Activated T-helper 1 cell treated with anti-CD3 and anti-CD28 coated beads, Interleukin-2, amount 50 U/mL, for 16 hours (primary cell): ENCODE measurements around the gene ARL3.
A peak's percentile ranks its signal among the peaks of the same experiment; 100 is the strongest.

Source experiments
- DNase-seq, 2 donors: peaks; one replicate each; pipeline ENCODE4 v3.0.0-alpha.2; 2020; ENCODE audit warnings: low read depth in 1 of 2, low spot score in 1 of 2

ARL3 gene

GRCh38 chr10:102641880-102642735 is 72.1 kb downstream of the ARL3 start:
- DNase-seq = peak; percentile 95 to 98

DNA sequence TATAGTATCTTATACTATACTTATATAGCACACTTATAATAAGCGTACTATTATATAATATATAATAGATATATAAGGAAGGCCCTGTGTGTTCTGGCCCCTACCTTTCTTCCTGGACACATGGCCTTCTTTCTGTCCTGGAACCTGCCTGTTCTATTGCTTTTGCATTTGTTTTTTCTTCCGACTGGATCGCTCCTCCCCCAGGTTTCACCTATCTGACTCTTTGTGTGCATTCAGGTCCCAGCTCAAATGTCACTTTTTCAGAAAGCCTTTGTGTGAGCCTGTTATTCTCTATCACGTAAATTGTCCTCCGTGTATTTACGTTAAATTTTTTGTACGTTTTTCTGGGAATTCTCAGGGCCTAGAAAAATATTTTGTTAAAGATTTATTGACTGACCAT is 72.8 kb downstream of the ARL3 start:
- DNase-seq = no peak

GRCh38 chr10:102639537-102639936 is 74.7 kb downstream of the ARL3 start:
- no peak for DNase-seq

- no peak for DNase-seq
Measured at GRCh38 chr10:102635377-102635776, 78.8 kb downstream of the ARL3 start.

- DNase-seq = no peak
Measured at GRCh38 chr10:102634686-102635085, 79.5 kb downstream of the ARL3 start.

GRCh38 chr10:102633848-102634247 is 80.3 kb downstream of the ARL3 start:
- DNase-seq = no peak

DNA sequence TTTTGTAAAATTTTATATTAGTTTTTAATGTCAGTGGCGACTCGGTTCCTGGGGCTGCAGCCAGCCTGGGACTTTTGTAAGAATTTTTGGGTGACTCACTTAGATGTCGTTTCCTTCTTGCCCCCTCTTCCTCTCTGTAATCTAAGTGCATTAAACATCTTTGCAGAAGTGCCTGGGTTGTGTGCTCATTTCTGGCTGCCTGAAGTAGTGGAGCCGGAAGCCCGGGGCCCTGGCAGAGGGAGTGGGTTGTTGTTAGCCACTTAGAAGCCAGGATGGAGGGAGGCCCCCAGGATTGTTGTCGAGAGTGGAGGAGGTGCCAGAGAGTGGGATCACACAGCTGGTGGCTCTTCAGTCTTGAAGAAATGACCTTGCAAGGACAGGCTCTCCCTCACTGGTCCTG is 80.9 kb downstream of the ARL3 start:
- DNase-seq = no peak

GRCh38 chr10:102632394-102633111 is 81.6 kb downstream of the ARL3 start:
- DNase-seq = no peak

DNA sequence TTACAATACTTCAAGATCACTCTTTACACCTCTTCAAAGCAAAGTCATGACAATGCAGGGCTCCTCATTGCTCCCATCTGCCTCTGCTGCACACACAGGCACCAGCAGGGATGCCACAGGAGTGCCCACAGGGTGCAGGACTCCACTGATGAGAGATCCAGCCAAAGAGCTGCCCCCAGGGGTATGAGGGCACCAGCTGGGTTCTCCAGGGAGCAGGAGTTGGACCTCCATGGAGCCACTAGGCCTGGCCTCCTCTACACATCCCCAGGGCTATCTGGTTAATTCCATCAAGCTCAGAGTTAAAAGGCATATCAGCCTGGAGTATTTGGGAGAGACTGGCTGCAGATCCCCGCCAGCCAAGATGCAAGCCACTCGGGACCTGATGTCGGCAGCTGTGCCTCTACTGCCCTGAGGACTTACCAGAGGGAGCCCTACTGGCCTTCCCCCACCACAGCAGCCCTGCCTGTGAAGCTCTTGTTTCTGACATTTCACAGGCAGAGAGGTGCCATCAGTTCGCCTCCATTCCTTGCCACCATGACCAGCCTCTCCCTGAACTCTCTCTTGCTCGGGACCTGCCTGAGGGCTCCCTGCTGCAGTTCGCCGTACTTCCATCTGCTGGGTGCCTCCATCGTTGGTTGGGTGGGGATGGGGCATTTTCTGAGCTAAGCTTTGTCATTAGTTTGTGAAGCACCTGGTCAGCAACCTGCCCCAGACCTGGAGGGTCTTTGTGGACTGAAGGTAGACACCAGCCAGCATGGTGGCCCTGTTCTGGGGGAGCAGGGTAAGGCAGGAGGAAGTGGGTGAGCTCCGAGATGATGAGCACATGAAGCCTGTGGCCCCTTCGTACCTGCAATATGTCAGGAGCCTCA is 82.4 kb downstream of the ARL3 start:
- DNase-seq = no peak

DNA sequence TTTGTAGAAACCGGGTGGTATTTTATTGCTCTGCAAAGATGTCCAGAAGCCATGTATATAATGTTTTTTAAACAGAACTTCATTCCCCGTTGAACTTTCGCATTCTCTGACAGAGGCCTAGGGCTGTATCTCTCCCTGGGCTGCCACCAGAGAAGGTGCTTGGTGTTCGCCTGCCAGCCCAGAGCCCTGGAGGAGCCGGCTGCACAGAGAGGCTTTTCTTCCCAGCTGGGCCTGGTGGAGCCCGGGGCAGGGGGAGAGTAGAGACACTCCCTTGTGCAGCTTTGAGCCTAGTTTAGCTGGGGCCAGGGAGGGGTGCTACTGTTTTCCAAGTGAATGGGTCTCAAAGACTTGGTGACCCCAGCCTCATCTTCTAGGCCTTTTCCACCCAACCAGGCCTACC is 83.5 kb downstream of the ARL3 start:
- DNase-seq = no peak

DNA sequence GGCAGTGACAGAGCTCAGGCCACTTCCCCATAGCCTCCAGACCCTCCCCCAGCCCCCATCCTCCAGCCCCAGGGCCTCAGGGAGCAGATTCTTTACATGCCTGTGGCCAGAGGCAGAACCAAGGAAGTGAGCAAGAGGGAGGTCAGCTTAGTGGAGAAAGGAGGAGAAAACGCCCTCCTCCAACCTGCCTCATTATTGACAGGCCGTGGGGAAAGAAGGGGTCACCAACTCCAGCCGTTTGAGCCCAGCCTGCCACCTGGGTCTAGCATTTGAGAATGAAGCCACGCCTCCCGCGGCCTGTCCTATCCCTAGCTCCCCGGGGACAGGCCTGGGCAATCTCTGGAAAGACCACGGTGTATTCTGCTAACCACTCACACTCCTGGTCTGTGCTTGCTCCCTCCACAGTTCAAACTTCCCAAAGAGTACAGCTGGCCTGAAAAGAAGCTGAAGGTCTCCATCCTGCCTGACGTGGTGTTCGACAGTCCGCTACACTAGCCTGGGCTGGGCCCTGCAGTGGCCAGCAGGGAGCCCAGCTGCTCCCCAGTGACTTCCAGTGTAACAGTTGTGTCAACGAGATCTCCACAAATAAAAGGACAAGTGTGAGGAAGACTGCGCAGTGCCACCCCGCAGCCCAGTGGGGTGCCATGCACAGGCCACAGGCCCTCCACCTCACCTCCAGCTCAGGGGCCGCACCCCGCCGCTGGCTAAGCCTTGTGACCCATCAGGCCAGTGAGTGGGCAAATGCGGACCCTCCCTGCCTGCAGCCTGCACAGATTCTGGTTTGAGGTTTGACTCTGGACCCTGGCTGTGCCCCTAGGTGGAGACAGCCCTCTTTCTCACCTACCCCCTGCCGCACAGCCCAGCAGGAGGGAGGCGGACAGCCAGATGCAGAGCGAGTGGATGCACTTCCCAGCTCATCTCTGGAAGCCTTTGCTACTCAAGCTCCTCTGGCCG is 84.3 kb downstream of the ARL3 start:
- no peak for DNase-seq

DNA sequence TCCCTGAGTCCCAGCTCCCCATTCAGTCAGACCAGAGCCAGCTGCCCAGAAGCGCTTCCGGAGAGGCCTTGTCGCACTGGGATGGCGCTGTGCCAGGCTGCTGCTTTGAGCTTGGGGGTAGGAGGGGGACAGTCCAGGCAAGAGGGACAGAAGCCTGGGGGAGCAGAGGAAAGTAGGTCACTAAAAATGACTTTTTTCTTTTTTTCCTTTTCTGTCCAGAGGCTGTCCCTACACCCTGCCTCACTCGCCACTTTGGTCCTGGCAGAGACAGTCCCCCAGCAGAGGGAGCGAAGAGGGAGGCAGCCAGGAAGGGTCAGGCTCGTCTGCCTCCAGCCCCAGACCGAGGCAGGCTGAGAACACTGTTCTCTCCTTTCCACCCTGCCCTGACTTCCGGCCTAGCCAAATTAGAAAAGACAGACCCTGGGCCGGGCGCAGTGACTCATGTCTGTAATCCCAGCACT is 85.7 kb downstream of the ARL3 start:
- DNase-seq = no peak

DNA sequence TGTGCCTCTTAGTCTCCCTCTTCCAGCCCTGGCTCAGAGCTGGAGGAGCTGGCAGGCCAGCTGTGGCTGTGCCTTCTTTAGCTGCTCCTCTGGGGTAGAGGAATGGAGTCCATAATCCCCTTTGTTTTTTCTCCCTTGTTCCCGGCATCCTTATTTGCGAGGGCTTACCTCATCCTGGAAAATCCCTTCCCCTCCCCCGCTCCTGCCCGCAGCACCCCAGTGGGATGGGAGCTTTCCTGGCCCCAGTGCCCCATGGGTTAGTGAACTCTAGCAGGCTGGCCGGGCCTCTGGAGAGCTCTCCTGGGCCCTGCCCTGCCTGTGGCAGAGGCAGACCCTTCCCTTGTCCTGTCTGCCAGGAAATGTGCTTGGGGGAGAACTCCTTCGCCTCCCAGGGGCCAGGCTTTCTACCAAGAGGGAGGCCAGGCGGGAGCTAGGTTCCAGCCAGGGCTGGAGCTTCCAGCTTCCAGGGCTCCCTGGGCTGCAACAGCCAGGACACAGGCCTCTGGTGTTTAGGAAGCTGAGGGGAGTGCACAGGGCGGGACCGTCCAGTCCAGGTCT is 86.4 kb downstream of the ARL3 start:
- DNase-seq = no peak

DNA sequence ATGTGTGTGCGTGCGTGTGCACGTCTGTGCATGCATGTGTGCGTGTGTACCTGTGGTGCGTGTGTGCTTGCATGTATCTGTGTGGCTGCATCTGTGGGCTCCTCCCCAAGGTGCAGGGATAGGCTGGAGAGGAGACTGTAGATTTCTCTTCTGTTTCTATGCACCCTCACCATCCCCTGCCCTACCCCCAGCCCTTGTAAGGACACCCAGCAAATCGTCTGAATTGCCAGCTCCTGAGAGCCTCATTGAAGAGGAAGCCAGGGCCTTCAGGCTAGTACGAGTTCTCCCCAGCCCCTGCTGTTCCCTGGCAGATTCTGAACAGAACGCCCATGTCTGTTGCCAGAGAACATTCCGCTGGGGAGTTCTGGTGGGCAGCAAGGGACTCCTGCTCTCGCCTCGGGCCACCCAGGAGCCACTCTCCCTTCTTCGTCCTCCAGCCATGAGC is 86.9 kb downstream of the ARL3 start:
- no peak for DNase-seq

- no peak for DNase-seq
Measured at GRCh38 chr10:102626026-102626685, 88.0 kb downstream of the ARL3 start.

DNA sequence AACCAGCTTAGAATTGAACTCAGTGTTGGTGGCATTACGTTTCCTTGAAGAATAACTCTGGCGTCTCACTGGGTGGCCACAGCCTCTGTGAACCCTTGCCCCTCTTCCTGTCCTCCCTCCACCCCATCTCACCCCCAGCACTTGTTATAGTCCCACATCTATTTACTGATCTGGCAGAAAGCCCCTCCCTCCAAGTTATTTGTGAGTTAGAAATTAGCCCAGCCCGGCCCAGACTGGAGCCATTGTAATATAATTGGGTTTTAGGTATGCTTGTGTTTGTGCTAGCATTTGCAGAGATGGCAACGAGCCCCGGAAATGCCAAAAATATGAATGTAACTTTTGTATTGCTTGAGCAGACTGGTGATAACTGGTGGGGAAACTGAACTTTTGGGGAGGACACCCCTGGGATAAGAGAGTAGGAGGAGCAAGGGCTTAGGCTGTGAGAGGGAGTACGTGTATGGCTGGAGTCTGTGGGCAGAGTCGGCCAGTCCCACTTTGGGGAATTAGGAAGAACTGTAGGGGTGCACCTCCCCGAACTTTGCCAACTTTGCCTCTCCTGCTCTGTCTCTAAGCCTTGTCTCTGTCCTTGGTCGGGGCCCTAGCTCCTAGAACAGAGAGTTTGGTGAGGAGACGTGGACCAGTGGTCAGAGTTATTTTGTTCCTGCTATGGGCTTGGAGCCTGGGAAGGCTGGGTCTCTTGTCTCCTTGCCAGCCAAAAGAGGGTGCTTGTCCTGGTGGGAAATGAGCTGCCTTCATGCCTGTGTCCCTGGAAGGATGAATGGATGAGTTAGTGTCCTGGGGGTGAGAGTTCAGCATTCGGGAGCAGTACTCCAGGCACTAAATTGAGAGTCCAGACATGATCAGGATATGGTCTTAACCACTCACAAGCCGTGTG is 89.2 kb downstream of the ARL3 start:
- DNase-seq = no peak

DNA sequence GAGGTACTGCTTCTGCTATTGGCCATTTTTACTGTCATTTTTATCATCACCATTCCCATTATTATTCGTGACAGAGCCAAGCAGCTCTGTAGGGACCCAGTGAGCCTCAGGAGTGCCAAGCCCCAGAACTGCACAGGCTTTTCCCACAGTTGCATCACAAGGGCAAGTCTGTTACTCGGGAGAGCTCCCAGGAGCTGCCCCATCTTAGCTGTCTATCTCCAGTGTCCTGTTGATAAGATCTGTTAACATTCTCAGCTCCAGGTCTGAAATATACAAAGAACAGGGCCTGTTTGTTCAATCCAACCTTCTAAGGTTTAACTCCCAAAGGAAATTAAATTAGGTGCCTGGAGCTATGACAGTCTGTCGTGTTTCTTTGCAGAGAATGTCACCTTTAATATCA is 90.1 kb downstream of the ARL3 start:
- DNase-seq = no peak
